Epithelial cell of esophagus (primary cell): Measurements from ENCODE around the gene ANKRD33.

Source experiments
- DNase-seq: peaks from one replicate; pipeline ENCODE4 v3.0.0; 2010; ENCODE audit warnings: low read depth
- H3K4me3 ChIP-seq: 2 replicates; pipeline ENCODE4 v1.5.1; 2011; ENCODE audit warnings: mild to moderate bottlenecking, low read length, control low read depth
- CTCF ChIP-seq: IDR thresholded peaks from 2 replicates; pipeline ENCODE4 v1.5.1; 2011; ENCODE audit warnings: low read depth, mild to moderate bottlenecking, low read length, control low read depth, inconsistent platforms; ENCODE audit not compliant: insufficient read depth; ENCODE audit errors: missing control alignments

The ANKRD33 gene

DNA sequence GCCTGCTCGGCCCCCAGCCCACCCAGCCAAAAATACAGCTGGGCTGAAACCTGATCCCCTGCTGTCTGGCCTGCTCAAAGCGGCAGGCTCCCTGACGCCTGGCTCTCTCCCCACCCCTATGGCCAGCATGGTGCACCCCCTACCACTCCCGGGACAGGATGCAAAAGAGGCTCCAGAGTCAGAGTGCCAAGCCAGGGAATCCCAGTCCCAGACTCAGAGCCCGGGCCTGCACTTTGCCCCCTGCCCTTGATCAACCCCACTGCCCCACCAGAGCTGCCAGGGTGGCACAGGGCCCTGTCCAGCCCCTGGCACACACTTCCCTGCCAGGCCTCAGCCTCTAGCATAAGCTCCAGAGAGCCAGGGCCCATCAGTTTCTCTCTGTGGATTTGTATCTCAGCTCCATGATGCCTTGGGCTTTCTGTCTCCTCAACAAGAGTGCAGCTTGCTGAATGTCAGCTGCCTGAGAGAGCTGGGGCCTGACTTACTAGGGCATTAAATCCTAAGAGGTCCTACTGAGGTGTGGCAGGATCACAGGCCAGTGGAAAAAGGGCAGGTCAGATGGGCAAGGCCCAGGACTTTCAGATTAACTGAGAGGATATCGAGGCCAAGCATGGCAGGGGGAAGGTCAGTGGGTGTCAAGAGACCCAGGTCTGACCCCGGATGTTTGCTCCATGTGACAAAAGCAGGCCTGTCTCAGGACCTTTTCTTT, 33.3 kb downstream of the ANKRD33 start:
- TF ChIP-seq CTCF = no peak
- no peak for DNase-seq
- no peak overlapping the region for H3K4me3 ChIP-seq

- TF ChIP-seq CTCF = no peak
- no peak for DNase-seq
- no peak overlapping the region for H3K4me3 ChIP-seq
Observed at GRCh38 chr12:51922146-51922545, 34.2 kb downstream of the ANKRD33 start.

DNA sequence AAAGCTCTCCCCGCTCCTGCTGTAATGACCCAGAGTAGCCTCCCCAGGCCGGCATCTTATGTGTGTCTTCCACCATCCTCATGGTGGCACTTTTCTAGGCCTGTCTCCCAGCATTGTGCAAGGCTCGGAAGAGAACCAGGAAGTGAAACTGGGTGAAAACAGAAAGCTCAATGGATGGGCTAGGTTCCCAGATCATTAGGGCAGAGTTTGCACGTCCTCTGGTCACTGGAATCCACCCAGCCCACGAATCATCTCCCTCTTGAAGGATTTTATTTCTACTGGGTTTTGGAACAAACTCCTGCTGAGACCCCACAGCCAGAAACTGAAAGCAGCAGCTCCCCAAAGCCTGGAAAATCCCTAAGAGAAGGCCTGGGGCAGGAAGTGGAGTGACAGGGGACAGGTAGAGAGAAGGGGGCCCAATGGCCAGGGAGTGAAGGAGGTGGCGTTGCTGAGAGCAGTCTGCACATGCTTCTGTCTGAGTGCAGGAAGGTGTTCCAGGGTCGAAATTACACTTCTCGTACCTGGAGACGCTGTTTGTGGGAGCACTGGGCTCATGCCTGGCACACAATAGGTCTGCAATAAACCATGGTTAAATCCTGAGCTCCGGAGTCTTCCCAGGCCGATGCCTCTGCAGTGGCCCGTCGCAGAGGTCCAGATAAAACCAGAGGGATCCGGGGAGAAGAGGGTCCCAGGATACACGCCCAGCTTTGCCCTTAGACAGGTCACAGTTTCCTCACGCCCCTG, 35.0 kb downstream of the ANKRD33 start:
- no peak for TF ChIP-seq CTCF
- H3K4me3 ChIP-seq = no peak overlapping the region
- no peak for DNase-seq

- H3K4me3 ChIP-seq = no peak overlapping the region
- peak; percentile 67 for TF ChIP-seq CTCF
- DNase-seq = peak; percentile 42
Observed at GRCh38 chr12:51923506-51924365, 35.8 kb downstream of the ANKRD33 start.

- H3K4me3 ChIP-seq = no peak overlapping the region
- no peak for DNase-seq
- TF ChIP-seq CTCF = no peak
Observed at GRCh38 chr12:51924551-51925319, 36.8 kb downstream of the ANKRD33 start.

DNA sequence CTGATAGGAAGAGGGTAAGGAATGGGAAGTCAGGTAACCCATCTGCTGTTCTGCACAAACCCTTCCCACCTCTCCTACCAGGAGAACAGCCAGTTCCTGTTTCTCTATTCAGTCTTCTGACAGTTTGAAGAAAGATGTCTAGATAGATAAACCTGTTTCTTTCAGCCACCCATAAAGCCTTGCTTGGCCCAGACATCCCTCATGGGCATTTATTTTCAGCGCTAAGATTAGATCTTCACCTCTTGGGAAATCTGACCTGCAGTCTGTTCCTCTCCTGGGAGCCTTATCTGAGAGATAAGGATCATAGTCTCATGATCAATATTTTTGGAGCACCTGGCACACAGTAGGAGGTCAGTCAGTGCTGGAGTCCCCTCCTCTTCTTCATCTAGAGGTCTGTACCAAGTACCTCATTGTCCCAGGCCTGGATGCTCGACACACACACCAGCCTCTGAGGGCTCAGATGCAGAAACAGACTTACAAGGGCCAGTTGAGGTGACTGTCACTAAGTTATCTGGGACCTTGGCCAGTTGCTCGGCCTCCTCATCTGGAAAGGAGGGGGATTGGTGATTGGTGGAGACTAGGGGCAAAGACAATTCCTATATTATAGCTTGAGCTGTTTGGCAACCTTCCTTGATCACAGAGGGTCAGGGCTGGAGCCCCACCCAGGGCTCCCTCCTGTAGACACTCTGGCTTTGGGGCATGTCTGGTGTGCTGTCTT, 37.6 kb downstream of the ANKRD33 start:
- no peak for TF ChIP-seq CTCF
- no peak overlapping the region for H3K4me3 ChIP-seq
- no peak for DNase-seq
